ENCODE data around the gene GPR55.

- no peak for TF ChIP-seq CTCF (IDR thresholded peaks at IDR 0.05; ENCODE audit: poor library complexity, severe bottlenecking)
- no peak for TF ChIP-seq SMC3 (conservative IDR thresholded peaks at IDR 0.05; ENCODE audit: poor library complexity)
- no peak for TF ChIP-seq POLR2AphosphoS5 (IDR thresholded peaks at IDR 0.05)
- TF ChIP-seq EZH2 (IDR thresholded peaks at IDR 0.05; ENCODE audit: borderline replicate concordance, insufficient read depth, low read length, poor library complexity, severe bottlenecking): no peak
- no peak for TF ChIP-seq EP300 (conservative IDR thresholded peaks at IDR 0.05; ENCODE audit: poor library complexity, severe bottlenecking)
- no peak for TF ChIP-seq REST (IDR thresholded peaks at IDR 0.05; ENCODE audit: borderline replicate concordance)
- no peak for TF ChIP-seq TAF1 (IDR thresholded peaks at IDR 0.05; ENCODE audit: low read depth)
Measured at GRCh38 chr2:230942371-230942770, 17.3 kb upstream of the GPR55 start.

Data from neural cell (in vitro differentiated cells).